ENCODE data around the gene CCDC88C.

The CCDC88C gene

DNA sequence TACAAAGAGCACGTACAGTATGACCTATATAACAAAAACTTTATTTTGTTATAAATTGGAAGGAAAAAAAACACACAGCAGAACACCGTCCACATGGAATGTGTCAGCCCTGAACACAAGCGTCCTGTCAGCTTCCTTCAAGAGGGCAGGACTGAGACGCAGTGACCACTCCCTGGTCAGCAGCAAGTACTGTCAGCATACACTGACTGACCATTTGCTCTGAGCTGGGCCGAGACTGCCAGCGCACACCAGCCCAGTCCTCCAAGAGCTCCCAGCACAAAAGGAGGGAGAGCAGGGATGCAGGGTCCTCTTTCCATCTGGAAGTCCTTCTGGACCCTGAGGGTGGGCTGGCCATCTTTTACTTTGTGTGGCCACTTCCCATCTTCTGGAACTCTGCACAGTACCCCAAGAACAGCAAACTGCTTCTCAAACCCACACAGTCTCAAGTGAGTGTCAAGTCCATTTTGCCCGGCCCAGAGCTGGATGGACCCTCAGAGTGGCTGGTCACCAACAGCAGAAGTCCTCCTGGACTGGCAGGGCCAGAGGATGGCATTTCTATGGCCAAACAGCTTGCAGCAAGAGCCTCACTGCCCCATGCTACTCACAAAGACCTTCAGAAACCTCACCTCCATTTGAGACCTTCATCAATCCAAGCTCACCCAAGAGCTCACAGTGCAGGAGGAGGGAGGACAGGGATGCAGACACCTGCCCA lies 11.7 kb downstream of the CCDC88C start:
- no peak for TF ChIP-seq CTCF (IDR thresholded peaks at IDR 0.05)

GRCh38 chr14:91405241-91405721 lies 12.3 kb downstream of the CCDC88C start:
- no peak for TF ChIP-seq CTCF (IDR thresholded peaks at IDR 0.05)

GRCh38 chr14:91402771-91403600 lies 14.6 kb downstream of the CCDC88C start:
- TF ChIP-seq CTCF (IDR thresholded peaks at IDR 0.05) = no peak

- TF ChIP-seq CTCF (IDR thresholded peaks at IDR 0.05) = no peak
Measured at GRCh38 chr14:91402348-91402747, 15.3 kb downstream of the CCDC88C start.

GRCh38 chr14:91401751-91402150 lies 15.9 kb downstream of the CCDC88C start:
- no peak for TF ChIP-seq CTCF (IDR thresholded peaks at IDR 0.05)

DNA sequence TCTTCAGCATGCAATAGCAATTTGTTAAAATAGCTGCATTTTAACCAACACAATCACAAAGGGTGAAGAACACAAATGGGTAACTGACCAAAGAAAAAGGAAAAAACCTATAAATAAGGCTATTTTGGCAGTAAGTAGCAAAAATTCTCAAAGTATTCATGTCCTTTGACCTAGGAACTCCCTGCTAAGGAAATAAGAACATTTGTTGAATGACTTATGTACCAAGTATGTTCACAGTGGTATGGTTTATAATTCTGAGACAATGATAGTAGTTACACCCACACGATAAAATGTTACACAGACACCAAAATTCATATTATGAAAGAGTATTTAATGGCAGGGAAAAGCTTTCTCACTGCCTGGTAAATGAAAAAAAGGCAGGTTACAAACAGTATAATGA lies 16.9 kb downstream of the CCDC88C start:
- no peak for TF ChIP-seq CTCF (IDR thresholded peaks at IDR 0.05)

- no peak for TF ChIP-seq CTCF (IDR thresholded peaks at IDR 0.05)
Measured at GRCh38 chr14:91399868-91400640, 17.6 kb downstream of the CCDC88C start.

Data from LNCAP (cell line).